DND-41 (cell line): Measurements from ENCODE around the gene PIK3R3.

ENCODE experiments used
- CTCF ChIP-seq: IDR thresholded peaks from 2 replicates; pipeline ENCODE4 v1.5.1; 2012; ENCODE audit warnings: borderline replicate concordance, low read length, moderate library complexity, mild to moderate bottlenecking; ENCODE audit not compliant: poor library complexity, severe bottlenecking; ENCODE audit errors: extremely low read depth
- EZH2 ChIP-seq: IDR thresholded peaks from 3 replicates; pipeline ENCODE4 v1.6.1; 2012; ENCODE audit warnings: borderline replicate concordance, low read depth, mild to moderate bottlenecking, moderate library complexity, low read length, inconsistent platforms; ENCODE audit not compliant: severe bottlenecking

GRCh38 chr1:46036894-46037839 lies 95.3 kb downstream of the PIK3R3 start:
- TF ChIP-seq CTCF (peak; percentile 99), EZH2 (no peak)
